ENCODE measurements around the gene C2orf68. TPM values are rescaled to one million over a fixed set of nuclear protein-coding genes. Genes with fewer than 3 reads are reported as not detected.

The C2orf68 gene
- total and polyA plus RNA-seq, 4 donors, result 15.5 to 35.2 (median 21.4) TPM

- no peaks in the 10 kb centered on the region for H3K36me3 ChIP-seq (ENCODE audit: control insufficient read depth in 1 of 2, insufficient read depth in 2 of 2, low read length in 1 of 2)
- no peaks in the 10 kb centered on the region for H3K27me3 ChIP-seq (ENCODE audit: control insufficient read depth in 1 of 2, insufficient read depth in 2 of 2, low read length in 1 of 2)
- H3K4me3 ChIP-seq (ENCODE audit: low read length in 2 of 2), result no peak overlapping the region
- DNase-seq, result peak in 1 of 2 donors; percentile 52
- WGBS, 2 donors, result 73 to 78% methylated on average over 12 of the region's 12 CpGs
- no peaks in the 10 kb centered on the region for H3K9me3 ChIP-seq (ENCODE audit: control insufficient read depth, low read length)
- peak overlapping the region in 1 of 2 donors; percentile 29 for H3K27ac ChIP-seq (ENCODE audit: low read depth in 1 of 2, low read length in 2 of 2)
- ATAC-seq (ENCODE audit: low FRiP score), result no peak
- intact Hi-C loops (cut with DNase I), result no loop called here
- H3K4me1 ChIP-seq (ENCODE audit: control insufficient read depth in 1 of 2, insufficient read depth in 2 of 2, low read length in 2 of 2), result peaks cover 0 to 6% of the 10 kb centered on the region in 2 donors
Observed at GRCh38 chr2:85591563-85591962, 20.3 kb downstream of the C2orf68 start.

- H3K4me3 ChIP-seq (ENCODE audit: low read length in 2 of 2), result no peak overlapping the region
- intact Hi-C loops (cut with DNase I), result no loop called here
- ATAC-seq (ENCODE audit: low FRiP score) (no peak), DNase-seq (no peak)
- H3K9me3 ChIP-seq (ENCODE audit: control insufficient read depth, low read length), result no peaks in the 10 kb centered on the region
- WGBS, 2 donors, result 59 to 65% methylated on average over 2 of the region's 2 CpGs
- H3K27ac ChIP-seq (ENCODE audit: low read depth in 1 of 2, low read length in 2 of 2), result peak overlapping the region in 1 of 2 donors; percentile 72
- H3K27me3 ChIP-seq (ENCODE audit: control insufficient read depth in 1 of 2, insufficient read depth in 2 of 2, low read length in 1 of 2), result no peaks in the 10 kb centered on the region
- peaks cover 0 to 6% of the 10 kb centered on the region in 2 donors for H3K4me1 ChIP-seq (ENCODE audit: control insufficient read depth in 1 of 2, insufficient read depth in 2 of 2, low read length in 2 of 2)
- H3K36me3 ChIP-seq (ENCODE audit: control insufficient read depth in 1 of 2, insufficient read depth in 2 of 2, low read length in 1 of 2), result no peaks in the 10 kb centered on the region
Observed at GRCh38 chr2:85590950-85591349, 20.9 kb downstream of the C2orf68 start.

- no peaks in the 10 kb centered on the region for H3K9me3 ChIP-seq (ENCODE audit: control insufficient read depth, low read length)
- WGBS, 2 donors, result 8 to 9% methylated on average over 7 of the region's 7 CpGs
- no peak overlapping the region for H3K4me3 ChIP-seq (ENCODE audit: low read length in 2 of 2)
- peak in 1 of 2 donors; percentile 75 for DNase-seq
- H3K27ac ChIP-seq (ENCODE audit: low read depth in 1 of 2, low read length in 2 of 2), result peak overlapping the region in 1 of 2 donors; percentile 72
- intact Hi-C loops (cut with DNase I), result no loop called here
- H3K4me1 ChIP-seq (ENCODE audit: control insufficient read depth in 1 of 2, insufficient read depth in 2 of 2, low read length in 2 of 2), result peaks cover 0 to 6% of the 10 kb centered on the region in 2 donors
- no peaks in the 10 kb centered on the region for H3K27me3 ChIP-seq (ENCODE audit: control insufficient read depth in 1 of 2, insufficient read depth in 2 of 2, low read length in 1 of 2)
- no peak for ATAC-seq (ENCODE audit: low FRiP score)
- H3K36me3 ChIP-seq (ENCODE audit: control insufficient read depth in 1 of 2, insufficient read depth in 2 of 2, low read length in 1 of 2), result no peaks in the 10 kb centered on the region
Observed at GRCh38 chr2:85589982-85590791, 21.7 kb downstream of the C2orf68 start.

- Histone ChIP-seq H3K27ac (ENCODE audit: low read depth in 1 of 2, low read length in 2 of 2) (peak overlapping the region in 1 of 2 donors; percentile 72), H3K4me1 (ENCODE audit: control insufficient read depth in 1 of 2, insufficient read depth in 2 of 2, low read length in 2 of 2) (peaks cover 0 to 3% of the 10 kb centered on the region in 2 donors), H3K9me3 (ENCODE audit: control insufficient read depth, low read length) (no peaks in the 10 kb centered on the region), H3K36me3 (ENCODE audit: control insufficient read depth in 1 of 2, insufficient read depth in 2 of 2, low read length in 1 of 2) (no peaks in the 10 kb centered on the region), H3K4me3 (ENCODE audit: low read length in 2 of 2) (no peak overlapping the region), H3K27me3 (ENCODE audit: control insufficient read depth in 1 of 2, insufficient read depth in 2 of 2, low read length in 1 of 2) (no peaks in the 10 kb centered on the region)
- WGBS, 2 donors, result 9 to 14% methylated on average over 4 of the region's 4 CpGs
- DNase-seq, result no peak
- intact Hi-C loops (cut with DNase I), result no loop called here
- no peak for ATAC-seq (ENCODE audit: low FRiP score)
Observed at GRCh38 chr2:85589181-85589580, 22.7 kb downstream of the C2orf68 start.

- ATAC-seq (ENCODE audit: low FRiP score) (no peak), DNase-seq (no peak)
- Histone ChIP-seq H3K9me3 (ENCODE audit: control insufficient read depth, low read length) (no peaks in the 10 kb centered on the region), H3K27ac (ENCODE audit: low read depth in 1 of 2, low read length in 2 of 2) (peak overlapping the region; percentile 16 to 72), H3K27me3 (ENCODE audit: control insufficient read depth in 1 of 2, insufficient read depth in 2 of 2, low read length in 1 of 2) (no peaks in the 10 kb centered on the region), H3K4me1 (ENCODE audit: control insufficient read depth in 1 of 2, insufficient read depth in 2 of 2, low read length in 2 of 2) (peaks cover 0 to 3% of the 10 kb centered on the region in 2 donors), H3K4me3 (ENCODE audit: low read length in 2 of 2) (no peak overlapping the region), H3K36me3 (ENCODE audit: control insufficient read depth in 1 of 2, insufficient read depth in 2 of 2, low read length in 1 of 2) (no peaks in the 10 kb centered on the region)
- 68 to 69% methylated on average over 4 of the region's 4 CpGs for WGBS, 2 donors
- intact Hi-C loops (cut with DNase I), result no loop called here
Observed at GRCh38 chr2:85588645-85589044, 23.2 kb downstream of the C2orf68 start.

- H3K4me1 ChIP-seq (ENCODE audit: control insufficient read depth in 1 of 2, insufficient read depth in 2 of 2, low read length in 2 of 2), result peaks cover 0 to 3% of the 10 kb centered on the region in 2 donors
- no peak for ATAC-seq (ENCODE audit: low FRiP score)
Observed at GRCh38 chr2:85588236-85588635, 23.6 kb downstream of the C2orf68 start.

GRCh38 chr2:85585781-85586105 lies 26.1 kb downstream of the C2orf68 start:
- ATAC-seq (ENCODE audit: low FRiP score) (no peak), DNase-seq (no peak)
- WGBS, 2 donors, result 17 to 63% methylated on average over 1 of the region's 1 CpG
- H3K27ac ChIP-seq (ENCODE audit: low read depth in 1 of 2, low read length in 2 of 2), result peak overlapping the region in 1 of 2 donors; percentile 87
- H3K9me3 ChIP-seq (ENCODE audit: control insufficient read depth, low read length), result no peaks in the 10 kb centered on the region
- intact Hi-C loops (cut with DNase I), result no loop called here
- no peaks in the 10 kb centered on the region for H3K36me3 ChIP-seq (ENCODE audit: control insufficient read depth in 1 of 2, insufficient read depth in 2 of 2, low read length in 1 of 2)
- H3K4me3 ChIP-seq (ENCODE audit: low read length in 2 of 2), result no peak overlapping the region
- no peaks in the 10 kb centered on the region for H3K27me3 ChIP-seq (ENCODE audit: control insufficient read depth in 1 of 2, insufficient read depth in 2 of 2, low read length in 1 of 2)
- H3K4me1 ChIP-seq (ENCODE audit: control insufficient read depth in 1 of 2, insufficient read depth in 2 of 2, low read length in 2 of 2), result peaks cover 0 to 1% of the 10 kb centered on the region in 2 donors

More at GRCh38 chr2:85588236-85588635, 23.6 kb downstream of the C2orf68 start:
- intact Hi-C loops (cut with DNase I), result no loop called here
- DNase-seq, result no peak
- H3K4me3 ChIP-seq (ENCODE audit: low read length in 2 of 2), result no peak overlapping the region
- no peaks in the 10 kb centered on the region for H3K36me3 ChIP-seq (ENCODE audit: control insufficient read depth in 1 of 2, insufficient read depth in 2 of 2, low read length in 1 of 2)
- peak overlapping the region in 1 of 2 donors; percentile 16 for H3K27ac ChIP-seq (ENCODE audit: low read depth in 1 of 2, low read length in 2 of 2)
- H3K9me3 ChIP-seq (ENCODE audit: control insufficient read depth, low read length), result no peaks in the 10 kb centered on the region
- H3K27me3 ChIP-seq (ENCODE audit: control insufficient read depth in 1 of 2, insufficient read depth in 2 of 2, low read length in 1 of 2), result no peaks in the 10 kb centered on the region
- WGBS, 2 donors, result 30 to 36% methylated on average over 4 of the region's 4 CpGs

GRCh38 chr2:85584857-85585780 lies 26.7 kb downstream of the C2orf68 start:
- Histone ChIP-seq H3K36me3 (ENCODE audit: control insufficient read depth in 1 of 2, insufficient read depth in 2 of 2, low read length in 1 of 2) (no peaks in the 10 kb centered on the region), H3K27ac (ENCODE audit: low read depth in 1 of 2, low read length in 2 of 2) (peak overlapping the region; percentile 24 to 87), H3K27me3 (ENCODE audit: control insufficient read depth in 1 of 2, insufficient read depth in 2 of 2, low read length in 1 of 2) (no peaks in the 10 kb centered on the region), H3K9me3 (ENCODE audit: control insufficient read depth, low read length) (no peaks in the 10 kb centered on the region), H3K4me3 (ENCODE audit: low read length in 2 of 2) (peak overlapping the region in 1 of 2 donors; percentile 36), H3K4me1 (ENCODE audit: control insufficient read depth in 1 of 2, insufficient read depth in 2 of 2, low read length in 2 of 2) (no peaks in the 10 kb centered on the region)
- 5 to 15% methylated on average over 8 to 9 of the region's 9 CpGs for WGBS, 2 donors
- intact Hi-C loops (cut with DNase I), result no loop called here
- DNase-seq (peak in 1 of 2 donors; percentile 60), ATAC-seq (ENCODE audit: low FRiP score) (peak; percentile 61)
